Heart right ventricle (tissue), 16 donors: ENCODE results near the gene EPN2. TPM values are rescaled to one million over a fixed set of nuclear protein-coding genes. Genes with fewer than 3 reads are reported as not detected.
"Not testable (repeated sequence)": the region's sequence is repeated elsewhere in the genome, so short reads cannot be mapped to it uniquely, and the experiment has no call there.

Experiments
- ATAC-seq, 8 donors: fragments of 200-7000 bp; cut with Tn5 transposase; one replicate each; pipeline ENCODE4 v1.9.1; 2020; ENCODE audit warnings: mild to moderate bottlenecking in 8 of 8, moderate library complexity in 8 of 8, moderate number of reproducible peaks in 1 of 8
- DNase-seq, 2 donors: peaks; one replicate each; pipeline ENCODE4 v3.0.0-alpha.2; 2020
- H3K27ac ChIP-seq, 10 donors: fragments of 200-600 bp; sonication (generic) in 2 of 10; one replicate each; pipeline versions ENCODE4 v1.5.0 to v1.8.0; 2020 to 2022; ENCODE audit warnings: mild to moderate bottlenecking in 3 of 10
- H3K27me3 ChIP-seq, 7 donors: fragments of 200-600 bp; one replicate each; pipeline ENCODE4 v1.8.0; 2021 to 2022; ENCODE audit warnings: mild to moderate bottlenecking in 2 of 7
- H3K36me3 ChIP-seq, 9 donors: fragments of 200-600 bp; sonication (generic) in 1 of 9; one replicate each; pipeline versions ENCODE4 v1.5.0 to v1.8.0; 2020 to 2022; ENCODE audit warnings: mild to moderate bottlenecking in 2 of 9
- H3K4me1 ChIP-seq, 9 donors: fragments of 200-600 bp; sonication (generic) in 1 of 9; one replicate each; pipeline versions ENCODE4 v1.5.0 to v1.8.0; 2020 to 2022; ENCODE audit warnings: mild to moderate bottlenecking in 4 of 9
- H3K4me3 ChIP-seq, 10 donors: fragments of 200-600 bp; sonication (generic) in 2 of 10; one replicate each; pipeline versions ENCODE4 v1.5.0 to v1.8.0; 2020 to 2022; ENCODE audit warnings: mild to moderate bottlenecking in 7 of 10, moderate library complexity in 2 of 10
- H3K9me3 ChIP-seq, 11 donors: fragments of 200-600 bp in 10 of 11; sonication (generic) in 2 of 11; one replicate each; pipeline versions ENCODE4 v1.5.0 to v1.8.0; 2013 to 2022; ENCODE audit warnings: mild to moderate bottlenecking in 2 of 11, control low read depth in 1 of 11, moderate library complexity in 1 of 11
- WGBS, 2 donors: extraction: QIAGEN DNeasy Blood & Tissue Kit; methylation state at CpG; one replicate each; pipeline ENCODE4 v1.1.7; 2013; ENCODE audit warnings: inconsistent platforms in 1 of 2; 5-methylcytosine and 5-hydroxymethylcytosine counted together
- intact Hi-C, 10 donors: fragments of 100-400 bp; cut with DNase I; formaldehyde crosslinking; loops; one replicate each; pipeline versions ENCODE4 v1.11.1 to v1.14.2; 2022
- polyA plus RNA-seq, 2 donors: library from polyadenylated mRNA; stranded (reverse); fragments of 200-250 nt; gene quantifications; one replicate each; pipeline ENCODE4 v1.2.3, GENCODE V29; 2013
- total RNA-seq, 10 donors: library from RNA; stranded (reverse); fragmentation: NEBNext Ultra II Directional in 3 of 10; extraction: Animal tissue kit (Norgen Biotek cat#: 25700) in 3 of 10; gene quantifications; one replicate each; pipeline versions ENCODE4 v1.2.1 to v1.2.4, GENCODE V29; 2021 to 2023
- donor health status: Arrhythmogenic right ventricular cardiomyopathy.
- donor health status: ischemic (EF 13 %, LVEDD 7.1; RV severe dilation, severe dysfunction).
- donor health status: healthy with polysubstance abuse.
- donor health status: DM: no; HTN: yes; CAD: no.
- donor health status: DM: no; HTN: no; CAD: no.
- donor health status: ischemic (EF 25% LVEDD 6.9; RV normal size, moderate dysfunction).
- donor health status: ischemic (EF 25% LVEDD 5.7; RV mildly dilated, moderate dysfunction).
- donor health status: healthy.
- donor health status: DM: yes; HTN: yes; CAD: no.
- donor health status: Ischemic cardiomyopathy.
- donor health status: ischemic (EF 35%, LVEDD 5.7; RV mildly dilated, moderate dysfunction).
- donor health status: nonischemic (EF 11% LVEDD 7.7; RV severe dilation, severe dysfunction).
- donor health status: DM: yes; HTN: yes; CAD: no.
- donor health status: PGD.
- donor health status: ischemic (EF 29% LVEDD 5.4; RV normal size, mild dysfunction).
- donor health status: nonischemic (EF 23%, LVEDD 6.1; RV moderate dilation, normal function).

EPN2 gene
- total and polyA plus RNA-seq, 12 donors: 20.0 to 83.1 (median 54.9) TPM

GRCh38 chr17:19216148-19216926, 20.8 kb upstream of the EPN2 start:
- intact Hi-C loops, H3K4me1 ChIP-seq, H3K36me3 ChIP-seq, ATAC-seq, H3K4me3 ChIP-seq, H3K27me3 ChIP-seq, DNase-seq, H3K9me3 ChIP-seq, H3K27ac ChIP-seq: not testable (repeated sequence)
- no CpG with 5 or more reads among the region's 13 CpGs for WGBS, 2 donors

DNA sequence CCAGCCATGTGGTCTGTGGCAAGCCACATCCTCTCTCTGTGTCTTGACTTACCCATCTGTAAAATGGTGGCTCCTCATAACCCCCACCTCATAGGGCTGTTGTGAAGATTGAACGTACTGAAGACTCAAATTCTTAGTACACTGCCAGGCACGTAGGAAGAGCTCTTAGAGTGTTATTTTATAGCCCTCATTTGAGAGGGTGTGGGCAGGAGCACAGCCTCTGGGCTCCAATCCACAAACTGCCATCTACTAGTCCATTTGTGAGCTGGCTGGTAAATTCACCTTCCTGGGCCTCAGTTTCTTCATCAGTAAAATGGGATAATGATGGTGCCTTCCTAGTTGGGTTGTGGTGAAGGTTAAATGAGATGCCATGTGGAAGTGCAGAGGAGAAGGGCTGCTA, 18.3 kb upstream of the EPN2 start:
- intact Hi-C loops, H3K27ac ChIP-seq, H3K4me3 ChIP-seq, H3K27me3 ChIP-seq, H3K36me3 ChIP-seq, DNase-seq, H3K9me3 ChIP-seq, ATAC-seq, H3K4me1 ChIP-seq: not testable (repeated sequence)
- no CpG with 5 or more reads among the region's 2 CpGs for WGBS, 2 donors

GRCh38 chr17:19219384-19219783, 17.8 kb upstream of the EPN2 start:
- H3K4me1 ChIP-seq, intact Hi-C loops, H3K27ac ChIP-seq, H3K36me3 ChIP-seq, H3K9me3 ChIP-seq, H3K4me3 ChIP-seq, DNase-seq, H3K27me3 ChIP-seq: not testable (repeated sequence)
- peak in 7 of 8 donors; percentile 4 to 80 (median 50) for ATAC-seq
- no CpG with 5 or more reads among the region's 11 CpGs for WGBS, 2 donors

DNA sequence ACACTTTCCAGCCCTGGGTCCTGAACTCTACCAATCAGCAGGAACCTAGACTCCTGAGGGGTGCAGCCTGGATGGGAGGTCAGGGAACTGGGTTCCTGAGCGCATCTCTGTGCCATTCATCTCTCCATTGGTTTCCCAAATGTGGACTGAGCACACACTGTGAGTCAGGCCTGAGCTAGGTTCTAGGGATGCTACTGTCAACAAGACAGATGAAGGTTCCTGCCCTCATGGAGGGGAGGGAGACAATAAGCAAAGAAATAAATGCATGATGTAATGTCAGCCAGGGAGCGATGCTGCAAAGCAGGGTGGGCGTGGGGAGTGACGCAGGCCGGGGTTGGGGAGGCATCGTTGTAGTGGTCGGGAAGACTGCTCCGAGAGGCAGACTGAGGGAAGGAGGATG, 17.0 kb upstream of the EPN2 start:
- DNase-seq, H3K4me3 ChIP-seq, H3K4me1 ChIP-seq, H3K27me3 ChIP-seq, intact Hi-C loops, ATAC-seq, H3K9me3 ChIP-seq, H3K27ac ChIP-seq, H3K36me3 ChIP-seq: not testable (repeated sequence)
- WGBS, 2 donors: no CpG with 5 or more reads among the region's 8 CpGs

GRCh38 chr17:19226610-19227588, 10.3 kb upstream of the EPN2 start:
- DNase-seq, H3K27me3 ChIP-seq, H3K27ac ChIP-seq, H3K9me3 ChIP-seq, H3K36me3 ChIP-seq, H3K4me3 ChIP-seq, intact Hi-C loops, H3K4me1 ChIP-seq: not testable (repeated sequence)
- WGBS, 2 donors: no CpG with 5 or more reads among the region's 12 CpGs
- ATAC-seq: peak in 3 of 8 donors; percentile 15 to 60 (median 57)

DNA sequence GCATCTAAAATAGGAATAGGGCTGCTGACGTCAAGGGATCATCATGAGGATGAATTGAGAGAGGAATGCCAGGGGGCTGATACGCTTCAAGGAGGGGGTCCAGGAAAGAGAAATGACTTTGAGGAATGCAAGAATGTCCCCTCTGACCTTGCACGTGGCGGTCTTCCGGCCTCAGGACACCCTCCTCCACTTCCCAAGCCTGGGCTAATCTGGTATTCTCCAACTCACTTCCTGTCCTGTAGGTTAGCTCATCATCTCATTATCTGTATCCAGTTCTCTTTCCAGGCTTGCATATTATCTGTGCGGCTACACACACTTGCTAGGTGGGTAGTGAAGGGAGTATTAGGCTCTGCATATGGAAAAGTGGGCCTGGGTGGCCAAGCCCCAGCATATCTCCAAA, 2.5 kb upstream of the EPN2 start:
- WGBS, 2 donors: 46 to 57% methylated on average over 3 of the region's 6 CpGs
- DNase-seq, H3K36me3 ChIP-seq, intact Hi-C loops, H3K27ac ChIP-seq, H3K4me3 ChIP-seq, ATAC-seq, H3K9me3 ChIP-seq: not testable (repeated sequence)
- H3K27me3 ChIP-seq: peaks cover 0 to 19% (median 0%) of the 10 kb centered on the region in 7 donors
- peaks cover 8 to 22% (median 14%) of the 10 kb centered on the region in 9 donors for H3K4me1 ChIP-seq

- H3K27ac ChIP-seq, DNase-seq, H3K4me3 ChIP-seq, intact Hi-C loops, H3K36me3 ChIP-seq, H3K9me3 ChIP-seq: not testable (repeated sequence)
- H3K4me1 ChIP-seq: peaks cover 8 to 34% (median 25%) of the 10 kb centered on the region in 9 donors
- peaks cover 0 to 19% (median 0%) of the 10 kb centered on the region in 7 donors for H3K27me3 ChIP-seq
- WGBS, 2 donors: no CpG with 5 or more reads among the region's 32 CpGs
- peak; percentile 61 to 80 (median 74) for ATAC-seq
These were observed 621 bp upstream of the EPN2 start for GRCh38 chr17:19236351-19237138.
